ENCODE measurements around the gene NAA80.

NAA80 gene

GRCh38 chr3:50260027-50260941 is 38.9 kb downstream of the NAA80 start:
- TF ChIP-seq, protein P1, sequence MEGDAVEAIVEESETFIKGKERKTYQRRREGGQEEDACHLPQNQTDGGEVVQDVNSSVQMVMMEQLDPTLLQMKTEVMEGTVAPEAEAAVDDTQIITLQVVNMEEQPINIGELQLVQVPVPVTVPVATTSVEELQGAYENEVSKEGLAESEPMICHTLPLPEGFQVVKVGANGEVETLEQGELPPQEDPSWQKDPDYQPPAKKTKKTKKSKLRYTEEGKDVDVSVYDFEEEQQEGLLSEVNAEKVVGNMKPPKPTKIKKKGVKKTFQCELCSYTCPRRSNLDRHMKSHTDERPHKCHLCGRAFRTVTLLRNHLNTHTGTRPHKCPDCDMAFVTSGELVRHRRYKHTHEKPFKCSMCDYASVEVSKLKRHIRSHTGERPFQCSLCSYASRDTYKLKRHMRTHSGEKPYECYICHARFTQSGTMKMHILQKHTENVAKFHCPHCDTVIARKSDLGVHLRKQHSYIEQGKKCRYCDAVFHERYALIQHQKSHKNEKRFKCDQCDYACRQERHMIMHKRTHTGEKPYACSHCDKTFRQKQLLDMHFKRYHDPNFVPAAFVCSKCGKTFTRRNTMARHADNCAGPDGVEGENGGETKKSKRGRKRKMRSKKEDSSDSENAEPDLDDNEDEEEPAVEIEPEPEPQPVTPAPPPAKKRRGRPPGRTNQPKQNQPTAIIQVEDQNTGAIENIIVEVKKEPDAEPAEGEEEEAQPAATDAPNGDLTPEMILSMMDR (IDR thresholded peaks at IDR 0.05; ENCODE audit: low read depth, low read length), result peak; percentile 53
- peak; percentile 88 to 94 for DNase-seq (ENCODE audit: low read depth in 2 of 2)
- peak overlapping the region; percentile 52 to 56 for H3K4me3 ChIP-seq (replicated peaks in 1 of 2; ENCODE audit: low read depth in 2 of 2, low read length in 2 of 2)

GRCh38 chr3:50259432-50260026 is 39.7 kb downstream of the NAA80 start:
- no peak overlapping the region for H3K4me3 ChIP-seq (replicated peaks in 1 of 2; ENCODE audit: low read depth in 2 of 2, low read length in 2 of 2)
- DNase-seq (ENCODE audit: low read depth in 2 of 2), result no peak
- TF ChIP-seq, protein P1 (IDR thresholded peaks at IDR 0.05; ENCODE audit: low read depth, low read length), result no peak

GRCh38 chr3:50258979-50259378 is 40.2 kb downstream of the NAA80 start:
- no peak overlapping the region for H3K4me3 ChIP-seq (replicated peaks in 1 of 2; ENCODE audit: low read depth in 2 of 2, low read length in 2 of 2)

DNA sequence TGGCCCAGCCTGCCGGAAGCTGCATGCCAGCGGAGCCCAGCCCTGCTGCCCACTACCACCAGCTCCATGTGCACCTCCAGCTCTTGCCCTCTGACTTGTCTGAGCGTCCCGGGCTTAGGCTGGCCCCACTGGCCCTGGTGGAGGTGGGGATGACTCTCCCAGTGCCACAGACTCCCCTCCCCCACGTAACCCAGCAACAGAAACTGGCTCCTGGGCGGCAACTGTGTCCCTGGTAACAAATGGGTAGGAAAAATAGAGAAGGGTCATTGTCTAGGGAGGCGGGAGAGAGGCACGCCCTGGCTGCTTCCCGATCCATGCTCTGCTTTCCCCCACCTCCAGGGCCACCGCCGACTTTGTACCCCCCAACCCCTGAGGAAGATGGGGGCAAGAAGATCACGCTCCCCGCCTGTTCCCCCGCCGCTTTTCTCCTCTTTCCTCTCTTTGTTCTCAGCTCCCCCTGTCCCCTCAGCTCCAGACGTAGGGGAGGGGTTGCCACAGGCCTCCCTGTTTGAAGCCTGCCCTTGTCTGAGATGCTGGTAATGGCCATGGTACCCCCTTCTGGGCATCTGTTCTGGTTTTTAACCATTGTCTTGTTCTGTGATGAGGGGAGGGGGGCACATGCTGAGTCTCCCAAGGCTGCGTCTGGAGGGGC is 41.0 kb downstream of the NAA80 start:
- no peak overlapping the region for H3K4me3 ChIP-seq (replicated peaks in 1 of 2; ENCODE audit: low read depth in 2 of 2, low read length in 2 of 2)
- TF ChIP-seq, protein P1 (IDR thresholded peaks at IDR 0.05; ENCODE audit: low read depth, low read length), result no peak
- no peak for DNase-seq (ENCODE audit: low read depth in 2 of 2)

More at GRCh38 chr3:50258979-50259378, 40.2 kb downstream of the NAA80 start:
- TF ChIP-seq, protein P1 (IDR thresholded peaks at IDR 0.05; ENCODE audit: low read depth, low read length), result no peak
- no peak for DNase-seq (ENCODE audit: low read depth in 2 of 2)

GRCh38 chr3:50256978-50257890 is 42.0 kb downstream of the NAA80 start:
- TF ChIP-seq, protein P1 (IDR thresholded peaks at IDR 0.05; ENCODE audit: low read depth, low read length), result peak; percentile 67
- peak; percentile 52 to 54 for DNase-seq (ENCODE audit: low read depth in 2 of 2)
- H3K4me3 ChIP-seq (replicated peaks in 1 of 2; ENCODE audit: low read depth in 2 of 2, low read length in 2 of 2), result no peak overlapping the region

DNA sequence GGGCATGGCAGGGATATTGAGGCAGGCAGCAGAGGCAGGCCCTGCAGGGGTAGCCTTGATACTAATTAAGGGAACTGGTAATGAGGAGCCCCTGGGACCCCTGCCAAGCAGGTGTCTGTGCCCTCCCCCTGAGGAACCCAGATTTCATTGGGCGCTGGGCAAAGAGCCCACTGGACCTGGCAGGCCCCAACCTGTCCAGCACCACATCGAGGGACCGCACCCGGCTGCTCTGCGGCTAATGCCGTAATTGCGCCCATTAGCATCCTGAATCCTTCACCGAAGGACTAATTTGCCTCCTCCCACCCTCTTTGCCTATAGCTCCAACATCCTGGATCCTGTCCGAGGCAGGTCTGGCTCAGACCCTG is 44.0 kb downstream of the NAA80 start:
- TF ChIP-seq, protein P1 (IDR thresholded peaks at IDR 0.05; ENCODE audit: low read depth, low read length), result no peak
- DNase-seq (ENCODE audit: low read depth in 2 of 2), result no peak
- no peak overlapping the region for H3K4me3 ChIP-seq (replicated peaks in 1 of 2; ENCODE audit: low read depth in 2 of 2, low read length in 2 of 2)
